Measurements from ENCODE around the gene MAP3K15.

MAP3K15 gene

GRCh38 chrX:19342331-19342906 lies 172.9 kb downstream of the MAP3K15 start:
- Histone ChIP-seq H3K36me3 (ENCODE audit: control insufficient read depth in 1 of 2, insufficient read depth in 2 of 2, low read length in 2 of 2) (no peaks in the 10 kb centered on the region), H3K4me1 (ENCODE audit: control insufficient read depth in 1 of 2, insufficient read depth in 2 of 2, low read length in 2 of 2) (peaks cover 0 to 15% of the 10 kb centered on the region in 2 donors), H3K27ac (ENCODE audit: low read length) (no peak overlapping the region), H3K9me3 (ENCODE audit: control insufficient read depth in 1 of 2, low read length in 2 of 2) (no peaks in the 10 kb centered on the region), H3K27me3 (ENCODE audit: low read depth, low read length) (no peaks in the 10 kb centered on the region), H3K4me3 (ENCODE audit: low read depth in 1 of 2, low read length in 2 of 2) (no peak overlapping the region)

- H3K4me3 ChIP-seq (ENCODE audit: low read depth in 1 of 2, low read length in 2 of 2), result no peak overlapping the region
- no peaks in the 10 kb centered on the region for H3K36me3 ChIP-seq (ENCODE audit: control insufficient read depth in 1 of 2, insufficient read depth in 2 of 2, low read length in 2 of 2)
- no peaks in the 10 kb centered on the region for H3K27me3 ChIP-seq (ENCODE audit: low read depth, low read length)
- no peak overlapping the region for H3K27ac ChIP-seq (ENCODE audit: low read length)
- peaks cover 0 to 3% of the 10 kb centered on the region in 2 donors for H3K9me3 ChIP-seq (ENCODE audit: control insufficient read depth in 1 of 2, low read length in 2 of 2)
- no peaks in the 10 kb centered on the region for H3K4me1 ChIP-seq (ENCODE audit: control insufficient read depth in 1 of 2, insufficient read depth in 2 of 2, low read length in 2 of 2)
These were observed 180.2 kb downstream of the MAP3K15 start for GRCh38 chrX:19334945-19335626.

- Histone ChIP-seq H3K9me3 (ENCODE audit: control insufficient read depth in 1 of 2, low read length in 2 of 2) (peaks cover 0 to 3% of the 10 kb centered on the region in 2 donors), H3K4me3 (ENCODE audit: low read depth in 1 of 2, low read length in 2 of 2) (no peak overlapping the region), H3K27ac (ENCODE audit: low read length) (no peak overlapping the region), H3K27me3 (ENCODE audit: low read depth, low read length) (no peaks in the 10 kb centered on the region), H3K36me3 (ENCODE audit: control insufficient read depth in 1 of 2, insufficient read depth in 2 of 2, low read length in 2 of 2) (no peaks in the 10 kb centered on the region), H3K4me1 (ENCODE audit: control insufficient read depth in 1 of 2, insufficient read depth in 2 of 2, low read length in 2 of 2) (no peaks in the 10 kb centered on the region)
These were observed 182.3 kb downstream of the MAP3K15 start for GRCh38 chrX:19332983-19333382.

GRCh38 chrX:19331831-19332230 lies 183.5 kb downstream of the MAP3K15 start:
- peaks cover 0 to 3% of the 10 kb centered on the region in 2 donors for H3K9me3 ChIP-seq (ENCODE audit: control insufficient read depth in 1 of 2, low read length in 2 of 2)
- H3K4me1 ChIP-seq (ENCODE audit: control insufficient read depth in 1 of 2, insufficient read depth in 2 of 2, low read length in 2 of 2), result no peaks in the 10 kb centered on the region
- no peaks in the 10 kb centered on the region for H3K36me3 ChIP-seq (ENCODE audit: control insufficient read depth in 1 of 2, insufficient read depth in 2 of 2, low read length in 2 of 2)
- no peaks in the 10 kb centered on the region for H3K27me3 ChIP-seq (ENCODE audit: low read depth, low read length)
- no peak overlapping the region for H3K27ac ChIP-seq (ENCODE audit: low read length)
- H3K4me3 ChIP-seq (ENCODE audit: low read depth in 1 of 2, low read length in 2 of 2), result no peak overlapping the region

GRCh38 chrX:19326567-19326966 lies 188.7 kb downstream of the MAP3K15 start:
- Histone ChIP-seq H3K27me3 (ENCODE audit: low read depth, low read length) (no peaks in the 10 kb centered on the region), H3K4me1 (ENCODE audit: control insufficient read depth in 1 of 2, insufficient read depth in 2 of 2, low read length in 2 of 2) (no peaks in the 10 kb centered on the region), H3K9me3 (ENCODE audit: control insufficient read depth in 1 of 2, low read length in 2 of 2) (peaks cover 0 to 2% of the 10 kb centered on the region in 2 donors), H3K27ac (ENCODE audit: low read length) (no peak overlapping the region), H3K4me3 (ENCODE audit: low read depth in 1 of 2, low read length in 2 of 2) (no peak overlapping the region), H3K36me3 (ENCODE audit: control insufficient read depth in 1 of 2, insufficient read depth in 2 of 2, low read length in 2 of 2) (no peaks in the 10 kb centered on the region)

All from muscle layer of duodenum (tissue), 2 donors.